Measurements from ENCODE around the gene TRIM29.

GRCh38 chr11:120173019-120173705, 35.2 kb upstream of the TRIM29 start:
- no peak for TF ChIP-seq CTCF (IDR thresholded peaks at IDR 0.05)
- TF ChIP-seq POLR2A (IDR thresholded peaks at IDR 0.05): no peak
